Stimulated activated CD4-positive, alpha-beta T cell treated with anti-CD3 and anti-CD28 coated beads, Interleukin-15, amount 100 ng/mL, for 48 hours (primary cell): ENCODE results near the gene MMP2.

ENCODE experiments used
- DNase-seq, 2 donors: peaks; one replicate each; pipeline ENCODE4 v3.0.0-alpha.2; 2020; ENCODE audit warnings: low read depth in 2 of 2

Gene MMP2

GRCh38 chr16:55513616-55514015, 34.6 kb downstream of the MMP2 start:
- DNase-seq, result no peak

- no peak for DNase-seq
Observed at GRCh38 chr16:55515111-55515510, 36.1 kb downstream of the MMP2 start.

- no peak for DNase-seq
Observed at GRCh38 chr16:55521792-55522191, 42.8 kb downstream of the MMP2 start.

GRCh38 chr16:55526441-55526840, 47.4 kb downstream of the MMP2 start:
- DNase-seq, result no peak

- no peak for DNase-seq
Observed at GRCh38 chr16:55527885-55528284, 48.9 kb downstream of the MMP2 start.

- DNase-seq, result no peak
Observed at GRCh38 chr16:55529018-55529417, 50.0 kb downstream of the MMP2 start.

GRCh38 chr16:55530316-55530856, 51.4 kb downstream of the MMP2 start:
- no peak for DNase-seq

- DNase-seq, result no peak
Observed at GRCh38 chr16:55532227-55532626, 53.2 kb downstream of the MMP2 start.

GRCh38 chr16:55534756-55535155, 55.8 kb downstream of the MMP2 start:
- DNase-seq, result no peak

GRCh38 chr16:55539049-55539448, 60.1 kb downstream of the MMP2 start:
- no peak for DNase-seq

GRCh38 chr16:55539488-55539887, 60.5 kb downstream of the MMP2 start:
- DNase-seq, result no peak

GRCh38 chr16:55540221-55540620, 61.2 kb downstream of the MMP2 start:
- DNase-seq, result no peak

GRCh38 chr16:55542459-55543082, 63.6 kb downstream of the MMP2 start:
- no peak for DNase-seq

GRCh38 chr16:55543472-55543871, 64.5 kb downstream of the MMP2 start:
- no peak for DNase-seq

GRCh38 chr16:55552621-55553020, 73.6 kb downstream of the MMP2 start:
- no peak for DNase-seq

- DNase-seq, result no peak
Observed at GRCh38 chr16:55555436-55555835, 76.4 kb downstream of the MMP2 start.
